Measurements from ENCODE around the gene TTLL9. TPM values are rescaled to one million over a fixed set of nuclear protein-coding genes. Genes with fewer than 3 reads are reported as not detected.

Gene TTLL9
- total RNA-seq, 5 donors from 2014 or later (not counting 1 experiment from before 2014, with no cell fraction given), result 0.16 TPM; not detected in 4

DNA sequence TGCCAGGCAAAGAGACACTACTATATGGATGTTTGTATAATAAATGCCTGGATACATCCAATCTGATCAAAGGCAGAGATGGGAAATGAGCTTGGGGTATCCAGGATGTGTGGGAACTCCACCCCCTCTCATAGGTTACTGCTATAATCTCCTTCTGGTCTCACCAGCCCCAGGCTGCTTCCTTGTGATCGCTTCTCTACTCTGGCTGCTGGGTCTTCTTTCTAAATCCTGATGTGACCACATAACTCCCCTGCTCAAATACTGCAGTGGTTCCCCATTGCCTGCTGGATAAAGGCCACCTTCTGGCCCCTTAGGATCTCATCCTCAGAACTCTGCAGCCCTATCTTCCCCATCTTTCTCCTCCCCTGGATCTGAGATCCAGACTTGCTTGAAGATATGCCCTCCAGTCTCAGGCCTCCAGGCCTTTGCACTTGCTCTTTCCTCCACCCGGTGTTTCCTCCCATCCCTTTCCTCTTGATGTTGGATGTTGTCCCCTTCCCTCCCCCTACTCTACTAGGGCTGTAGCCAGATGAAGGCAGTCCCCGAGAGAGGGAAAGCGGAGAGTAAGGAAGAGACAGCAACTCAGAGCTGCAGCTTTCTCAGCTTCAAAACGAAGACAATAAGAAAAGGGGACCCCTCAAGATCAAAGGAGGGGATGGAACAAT, 96.7 kb downstream of the TTLL9 start:
- Mint-ChIP-seq H3K4me1 (peaks cover 0 to 12% (median 6%) of the 10 kb centered on the region in 3 donors), H3K27me3 (peaks cover 50 to 67% of the 10 kb centered on the region in 2 donors), H3K4me3 (peak overlapping the region; percentile 43 to 82 (median 46)), H3K27ac (peak overlapping the region in 1 of 2 donors; percentile 55), H3K9me3 (no peaks in the 10 kb centered on the region), H3K36me3 (no peaks in the 10 kb centered on the region)
- ATAC-seq (replicated peaks in 1 of 4), result no peak
- Histone ChIP-seq H3K4me3 (ENCODE audit: control insufficient read depth in 1 of 2, extremely low read depth in 1 of 2, low read length in 1 of 2) (no peak overlapping the region), H3K36me3 (ENCODE audit: control insufficient read depth in 2 of 2, extremely low read depth in 1 of 2, insufficient read depth in 1 of 2, low read length in 1 of 2) (no peaks in the 10 kb centered on the region), H3K27ac (ENCODE audit: low read length) (no peak overlapping the region), H3K9me3 (no peaks in the 10 kb centered on the region), H3K4me1 (ENCODE audit: control insufficient read depth in 1 of 2, extremely low read depth in 1 of 2, insufficient read depth in 2 of 2, low read length in 2 of 2) (peaks cover 0 to 12% of the 10 kb centered on the region in 2 experiments), H3K27me3 (replicated peaks in 1 of 2; ENCODE audit: control insufficient read depth in 2 of 2, extremely low read depth in 1 of 2, insufficient read depth in 2 of 2, low read length in 1 of 2) (peaks cover 2 to 51% of the 10 kb centered on the region in 2 experiments)
- no peak for DNase-seq
- ChIA-PET POLR2A (no interaction called here), CTCF (interaction anchor here in 1 of 2 donors (1.2 kb wide), 1 partner anchor 15 kb away, joined by 5 read pairs; the partner anchor contains the start of gene PDRG1)
- 25% methylated on average over 1 of the region's 5 CpGs for WGBS (ENCODE audit: insufficient coverage)

DNA sequence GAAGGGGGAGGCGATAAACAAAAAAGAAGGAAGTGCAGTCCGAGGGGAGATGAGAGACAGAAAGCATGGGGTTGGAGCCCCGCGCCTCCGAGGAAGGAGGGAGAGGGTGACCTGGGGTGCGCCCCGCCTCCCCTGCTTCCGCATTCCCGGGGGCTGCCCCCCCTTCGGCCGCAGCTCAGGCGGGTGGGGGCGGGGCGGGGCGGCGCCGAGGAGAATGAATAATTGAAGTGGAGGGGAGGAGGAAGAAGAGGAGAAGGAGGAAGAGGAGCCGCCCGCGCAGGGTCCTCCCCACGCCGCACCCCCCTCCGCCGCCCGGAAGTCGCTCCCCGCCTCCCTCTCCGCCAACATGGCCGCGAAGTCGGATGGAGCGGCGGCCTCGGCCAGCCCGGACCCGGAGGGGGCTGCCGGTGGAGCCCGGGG, 97.4 kb downstream of the TTLL9 start, which contains the start of gene XKR7:
XKR7 (plus strand) TSS at position 322 of the 420 bp plus-strand sequence; CDS start at position 347, 25 bp downstream.
- peaks cover 47 to 69% of the 10 kb centered on the region in 2 donors for H3K27me3 Mint-ChIP-seq
- H3K4me3 ChIP-seq (ENCODE audit: control insufficient read depth in 1 of 2, extremely low read depth in 1 of 2, low read length in 1 of 2), result peak within 1 kb of the TSS in 1 of 2 donors; percentile 10
- no peaks in the 10 kb centered on the region for H3K36me3 ChIP-seq (ENCODE audit: control insufficient read depth in 2 of 2, extremely low read depth in 1 of 2, insufficient read depth in 1 of 2, low read length in 1 of 2)
- H3K27ac ChIP-seq (ENCODE audit: low read length), result no peak within 1 kb of the TSS
- H3K27me3 ChIP-seq (replicated peaks in 1 of 2; ENCODE audit: control insufficient read depth in 2 of 2, extremely low read depth in 1 of 2, insufficient read depth in 2 of 2, low read length in 1 of 2), result peaks cover 2 to 49% of the 10 kb centered on the region in 2 experiments
- peak in 5 of 35 experiments; percentile 0 to 16 (median 10) for DNase-seq
- peak within 1 kb of the TSS in 1 of 2 donors; percentile 55 for H3K27ac Mint-ChIP-seq
- H3K4me1 Mint-ChIP-seq, result peaks cover 0 to 12% (median 6%) of the 10 kb centered on the region in 3 donors
- peak; percentile 41 to 48 (median 46) for ATAC-seq (replicated peaks in 1 of 4)
- ChIA-PET CTCF (interaction anchor here (0.6 to 1.2 kb wide), 2 partner anchors 14 to 16 kb away, joined by 4 to 5 read pairs; partner anchors contain the start of gene PDRG1 (in 1 of the 2)), POLR2A (interaction anchor here in 1 of 2 donors (1.2 kb wide), 1 partner anchor 14 kb away, joined by 8 read pairs; no protein-coding TSS in a partner anchor)
- no peaks in the 10 kb centered on the region for H3K9me3 Mint-ChIP-seq
- no peaks in the 10 kb centered on the region for H3K9me3 ChIP-seq
- peak within 1 kb of the TSS; percentile 75 to 82 (median 82) for H3K4me3 Mint-ChIP-seq
- peaks cover 0 to 12% of the 10 kb centered on the region in 2 experiments for H3K4me1 ChIP-seq (ENCODE audit: control insufficient read depth in 1 of 2, extremely low read depth in 1 of 2, insufficient read depth in 2 of 2, low read length in 2 of 2)
- no peaks in the 10 kb centered on the region for H3K36me3 Mint-ChIP-seq
- 3% methylated on average over 30 of the region's 38 CpGs for WGBS (ENCODE audit: insufficient coverage)

DNA sequence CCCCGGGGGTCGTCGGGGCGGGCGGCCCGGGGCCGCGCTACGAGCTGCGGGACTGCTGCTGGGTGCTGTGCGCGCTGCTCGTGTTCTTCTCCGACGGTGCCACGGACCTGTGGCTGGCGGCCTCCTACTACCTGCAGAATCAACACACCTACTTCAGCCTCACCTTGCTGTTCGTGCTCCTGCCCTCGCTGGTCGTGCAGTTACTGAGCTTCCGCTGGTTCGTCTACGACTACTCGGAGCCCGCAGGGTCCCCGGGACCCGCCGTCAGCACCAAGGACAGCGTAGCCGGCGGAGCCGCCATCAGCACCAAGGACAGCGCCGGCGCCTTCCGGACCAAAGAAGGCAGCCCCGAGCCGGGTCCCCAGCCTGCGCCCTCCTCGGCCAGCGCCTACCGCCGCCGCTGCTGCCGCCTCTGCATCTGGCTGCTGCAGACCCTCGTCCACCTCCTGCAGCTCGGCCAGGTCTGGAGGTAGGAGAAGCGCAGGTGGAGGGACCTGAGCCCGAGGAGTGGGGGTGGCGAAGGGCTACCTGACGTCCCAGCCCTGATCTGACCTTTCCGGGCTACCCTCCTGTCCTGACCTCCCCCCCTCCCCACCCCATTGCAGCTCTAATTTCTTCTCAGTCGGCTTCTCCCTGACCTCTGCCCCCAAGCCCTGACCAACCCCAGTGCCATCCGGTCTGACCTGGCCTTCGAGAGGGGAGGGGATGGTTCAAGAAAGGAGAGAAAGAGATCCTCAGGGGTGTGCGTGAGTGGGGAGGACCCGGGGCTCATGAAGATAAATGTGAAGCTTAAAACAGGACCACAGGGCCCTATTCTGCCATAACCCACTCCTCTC, 98.1 kb downstream of the TTLL9 start:
- Histone ChIP-seq H3K27ac (ENCODE audit: low read length) (no peak overlapping the region), H3K4me1 (ENCODE audit: control insufficient read depth in 1 of 2, extremely low read depth in 1 of 2, insufficient read depth in 2 of 2, low read length in 2 of 2) (peaks cover 0 to 12% of the 10 kb centered on the region in 2 experiments), H3K4me3 (ENCODE audit: control insufficient read depth in 1 of 2, extremely low read depth in 1 of 2, low read length in 1 of 2) (no peak overlapping the region), H3K27me3 (replicated peaks in 1 of 2; ENCODE audit: control insufficient read depth in 2 of 2, extremely low read depth in 1 of 2, insufficient read depth in 2 of 2, low read length in 1 of 2) (peaks cover 2 to 50% of the 10 kb centered on the region in 2 experiments), H3K9me3 (no peaks in the 10 kb centered on the region), H3K36me3 (ENCODE audit: control insufficient read depth in 2 of 2, extremely low read depth in 1 of 2, insufficient read depth in 1 of 2, low read length in 1 of 2) (no peaks in the 10 kb centered on the region)
- ATAC-seq (replicated peaks in 1 of 4), result peak; percentile 80 to 91 (median 89)
- Mint-ChIP-seq H3K9me3 (no peaks in the 10 kb centered on the region), H3K4me3 (peak overlapping the region; percentile 75 to 82 (median 82)), H3K36me3 (no peaks in the 10 kb centered on the region), H3K4me1 (peaks cover 0 to 12% (median 6%) of the 10 kb centered on the region in 3 donors), H3K27me3 (peaks cover 52 to 71% of the 10 kb centered on the region in 2 donors), H3K27ac (no peak overlapping the region)
- CTCF ChIA-PET, result interaction anchor here (0.6 to 1.2 kb wide), 4 partner anchors 14 to 23 kb away, joined by 3 to 5 read pairs (median 4); partner anchors contain the start of gene PDRG1 (in 1 of the 2)
- POLR2A ChIA-PET, result interaction anchor here in 1 of 2 donors (1.2 kb wide), 1 partner anchor 15 kb away, joined by 8 read pairs; no protein-coding TSS in a partner anchor
- 4% methylated on average over 50 of the region's 57 CpGs for WGBS (ENCODE audit: insufficient coverage)
- DNase-seq, result peak; percentile 63 to 90 (median 79)

DNA sequence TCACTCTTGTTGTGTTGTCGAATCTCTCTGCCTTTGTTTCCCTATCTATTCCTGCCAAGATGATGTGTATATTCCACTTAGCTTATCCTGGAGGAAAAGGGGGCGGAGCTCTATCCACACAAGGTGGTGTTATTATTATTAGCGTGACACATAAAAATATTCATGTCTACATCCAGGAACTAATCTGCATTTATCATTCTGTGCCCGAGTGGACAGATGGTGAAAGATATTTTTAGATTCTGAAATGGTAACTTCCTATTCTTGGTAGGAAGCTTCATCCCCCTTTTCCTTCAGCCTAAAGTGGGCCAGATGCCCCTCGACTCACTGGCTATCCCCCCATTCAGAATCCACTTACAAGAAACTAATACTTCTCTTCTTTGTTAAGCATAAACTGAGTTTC, 99.6 kb downstream of the TTLL9 start:
- Histone ChIP-seq H3K4me1 (ENCODE audit: control insufficient read depth in 1 of 2, extremely low read depth in 1 of 2, insufficient read depth in 2 of 2, low read length in 2 of 2) (peaks cover 0 to 12% of the 10 kb centered on the region in 2 experiments), H3K27me3 (replicated peaks in 1 of 2; ENCODE audit: control insufficient read depth in 2 of 2, extremely low read depth in 1 of 2, insufficient read depth in 2 of 2, low read length in 1 of 2) (peaks cover 2 to 59% of the 10 kb centered on the region in 2 experiments), H3K27ac (ENCODE audit: low read length) (no peak overlapping the region), H3K4me3 (ENCODE audit: control insufficient read depth in 1 of 2, extremely low read depth in 1 of 2, low read length in 1 of 2) (no peak overlapping the region), H3K36me3 (ENCODE audit: control insufficient read depth in 2 of 2, extremely low read depth in 1 of 2, insufficient read depth in 1 of 2, low read length in 1 of 2) (no peaks in the 10 kb centered on the region), H3K9me3 (no peaks in the 10 kb centered on the region)
- Mint-ChIP-seq H3K27ac (no peak overlapping the region), H3K9me3 (no peaks in the 10 kb centered on the region), H3K4me3 (peak overlapping the region in 1 of 3 donors; percentile 11), H3K4me1 (peaks cover 0 to 12% (median 6%) of the 10 kb centered on the region in 3 donors), H3K36me3 (no peaks in the 10 kb centered on the region), H3K27me3 (peaks cover 55 to 66% of the 10 kb centered on the region in 2 donors)
- no CpG with 5 or more reads among the region's 5 CpGs for WGBS (ENCODE audit: insufficient coverage)
- DNase-seq, result no peak
- ChIA-PET CTCF (interaction anchor here (0.6 to 1.6 kb wide), 3 partner anchors 15 to 18 kb away, joined by 3 to 4 read pairs (median 3); partner anchors contain the start of gene PDRG1 (in 1 of the 2)), POLR2A (interaction anchor here in 1 of 2 donors (1.1 kb wide), 1 partner anchor 110 kb away, joined by 3 read pairs; no protein-coding TSS in a partner anchor)
- ATAC-seq (replicated peaks in 1 of 4), result no peak

DNA sequence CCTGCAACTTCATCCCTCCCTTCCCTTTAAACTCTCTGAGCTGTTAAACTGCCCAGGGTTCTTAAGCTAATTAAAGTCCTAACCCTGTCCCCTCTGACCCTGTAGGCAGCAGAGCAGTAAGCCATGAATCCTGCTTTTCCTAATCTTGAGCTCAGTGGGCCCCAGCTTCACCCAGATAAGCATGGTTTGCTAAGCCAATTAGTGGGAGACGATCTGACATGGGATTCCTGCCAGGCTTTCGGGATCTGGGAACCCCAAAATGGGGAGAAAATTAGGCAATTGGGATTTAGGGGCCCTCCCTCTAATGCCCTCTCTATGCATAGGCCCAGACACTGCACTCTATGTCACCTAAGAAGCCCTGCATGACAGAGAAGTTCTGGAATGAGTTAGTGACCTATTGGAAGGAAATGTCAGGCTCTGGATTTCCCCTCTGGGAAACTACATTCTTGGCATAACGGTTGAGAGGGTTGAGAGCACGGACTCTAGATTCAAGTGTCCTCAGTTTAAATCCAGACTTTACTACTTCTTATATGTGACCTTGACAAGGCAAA, 102.1 kb downstream of the TTLL9 start:
- CTCF ChIA-PET, result interaction anchor here in 1 of 2 donors (1.1 to 1.6 kb wide), 2 partner anchors 9 to 21 kb away, joined by 4 to 6 read pairs; partner anchors contain the start of gene PDRG1
- no peaks in the 10 kb centered on the region for H3K9me3 ChIP-seq

More for the DNA sequence above, 102.1 kb downstream of the TTLL9 start:
- H3K4me1 ChIP-seq (ENCODE audit: control insufficient read depth in 1 of 2, extremely low read depth in 1 of 2, insufficient read depth in 2 of 2, low read length in 2 of 2), result peaks cover 0 to 12% of the 10 kb centered on the region in 2 experiments
- Mint-ChIP-seq H3K4me3 (no peak overlapping the region), H3K36me3 (no peaks in the 10 kb centered on the region), H3K4me1 (peaks cover 0 to 7% (median 2%) of the 10 kb centered on the region in 3 donors), H3K27ac (no peak overlapping the region), H3K27me3 (peaks cover 47 to 52% of the 10 kb centered on the region in 2 donors), H3K9me3 (no peaks in the 10 kb centered on the region)
- POLR2A ChIA-PET, result no interaction called here
- no peak overlapping the region for H3K4me3 ChIP-seq (ENCODE audit: control insufficient read depth in 1 of 2, extremely low read depth in 1 of 2, low read length in 1 of 2)
- no peaks in the 10 kb centered on the region for H3K36me3 ChIP-seq (ENCODE audit: control insufficient read depth in 2 of 2, extremely low read depth in 1 of 2, insufficient read depth in 1 of 2, low read length in 1 of 2)
- DNase-seq (no peak), ATAC-seq (replicated peaks in 1 of 4) (no peak)
- H3K27ac ChIP-seq (ENCODE audit: low read length), result no peak overlapping the region
- WGBS (ENCODE audit: insufficient coverage), result no CpG with 5 or more reads among the region's 4 CpGs
- H3K27me3 ChIP-seq (replicated peaks in 1 of 2; ENCODE audit: control insufficient read depth in 2 of 2, extremely low read depth in 1 of 2, insufficient read depth in 2 of 2, low read length in 1 of 2), result peaks cover 2 to 46% of the 10 kb centered on the region in 2 experiments

Data from T-cell (primary cell).